Epithelial cell of proximal tubule (primary cell): Measurements from ENCODE around the gene ADRB1. TPM values are rescaled to one million over a fixed set of nuclear protein-coding genes. Genes with fewer than 3 reads are reported as not detected.
A peak's percentile ranks its signal among the peaks of the same experiment; 100 is the strongest.

Experiments
- DNase-seq: peaks from one replicate; pipeline ENCODE4 v3.0.0-alpha.2; 2011; ENCODE audit warnings: low read depth
- H3K4me3 ChIP-seq: 2 replicates; pipeline ENCODE4 v1.5.1; 2011; ENCODE audit warnings: low read depth, mild to moderate bottlenecking, low read length
- CTCF ChIP-seq: conservative IDR thresholded peaks from 2 replicates; pipeline ENCODE4 v1.5.1; 2012; ENCODE audit warnings: low read depth, mild to moderate bottlenecking, low read length
- total RNA-seq: library from RNA; depleted of rRNA; stranded (reverse); fragments of >200 nt; gene quantifications from 2 replicates; pipeline ENCODE4 v1.2.3, GENCODE V29; 2015

The ADRB1 gene
- total RNA-seq, 1 donor from 2014 or later = 0.06 TPM

- DNase-seq = no peak
- peak overlapping the region; percentile 29 for H3K4me3 ChIP-seq
- TF ChIP-seq CTCF = no peak
These were observed 653 bp upstream of the ADRB1 start for GRCh38 chr10:114042895-114043531.

GRCh38 chr10:114044247-114045135 lies 825 bp downstream of the ADRB1 start:
- TF ChIP-seq CTCF = no peak
- H3K4me3 ChIP-seq = no peak overlapping the region

GRCh38 chr10:114045136-114046086 lies 1.7 kb downstream of the ADRB1 start:
- DNase-seq = no peak
- TF ChIP-seq CTCF = no peak
- H3K4me3 ChIP-seq = no peak overlapping the region

More at GRCh38 chr10:114044247-114045135, 825 bp downstream of the ADRB1 start:
- DNase-seq = no peak

- TF ChIP-seq CTCF = no peak
- no peak for DNase-seq
- no peak overlapping the region for H3K4me3 ChIP-seq
These were observed 2.4 kb downstream of the ADRB1 start for GRCh38 chr10:114046087-114046458.

DNA sequence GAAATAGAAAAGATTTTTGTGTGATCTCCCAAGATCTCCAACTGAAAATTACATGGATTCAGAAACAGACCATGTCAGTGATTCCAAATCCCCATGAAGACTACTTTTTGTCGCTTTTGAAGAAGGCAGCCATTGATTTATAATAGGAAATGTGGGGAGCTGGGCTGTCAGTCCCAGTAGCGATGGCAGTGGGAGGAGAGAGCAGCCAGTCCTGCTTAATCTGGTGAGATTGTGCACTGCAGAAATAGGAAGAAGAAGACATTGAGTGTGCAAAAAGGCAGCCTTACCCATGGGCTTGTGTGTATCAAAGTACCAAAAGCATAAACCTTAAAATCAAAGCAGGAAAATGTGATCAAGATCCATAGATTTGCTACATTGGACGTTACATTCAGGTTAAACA lies 4.8 kb downstream of the ADRB1 start:
- no peak for DNase-seq
- no peak for TF ChIP-seq CTCF
- H3K4me3 ChIP-seq = no peak overlapping the region

DNA sequence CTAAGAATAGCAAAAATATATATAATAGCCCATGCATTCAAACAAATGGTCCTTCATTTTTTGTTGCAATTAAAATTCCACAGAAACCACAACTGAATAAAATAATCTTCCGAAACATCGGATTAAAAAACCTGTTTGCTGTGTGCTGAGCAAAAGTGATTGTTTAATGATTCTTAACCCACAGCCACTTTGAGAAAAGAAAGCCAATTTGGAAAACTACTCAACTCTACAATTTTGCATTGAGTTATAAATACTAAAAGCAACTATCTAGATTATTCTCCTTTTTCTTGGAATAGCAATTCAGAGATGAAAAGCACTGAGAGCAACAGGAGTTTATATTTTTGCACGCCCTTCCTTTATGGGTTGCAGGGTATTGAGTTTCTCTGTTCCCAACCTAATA lies 8.0 kb downstream of the ADRB1 start:
- TF ChIP-seq CTCF = no peak
- DNase-seq = no peak
- H3K4me3 ChIP-seq = no peak overlapping the region
